Thyroid gland (tissue), 4 donors: Measurements from ENCODE around the gene ITGB1.

ENCODE experiments used
- CTCF ChIP-seq, 6 experiments: fragments of 200-600 bp in 3 of 6; fragments of 450-650 bp in 3 of 6; sonication (generic) in 3 of 6; IDR thresholded peaks; one replicate each; pipeline ENCODE4 v1.5.1; 2016 to 2019; ENCODE audit warnings: antibody characterized with exemption in 6 of 6, mild to moderate bottlenecking in 2 of 6, inconsistent platforms in 1 of 6, moderate library complexity in 1 of 6
- POLR2A ChIP-seq, 2 donors: fragments of 450-650 bp; IDR thresholded peaks; one replicate each; pipeline ENCODE4 v1.6.1; 2017; ENCODE audit warnings: antibody characterized with exemption in 2 of 2, mild to moderate bottlenecking in 2 of 2, moderate library complexity in 1 of 2

DNA sequence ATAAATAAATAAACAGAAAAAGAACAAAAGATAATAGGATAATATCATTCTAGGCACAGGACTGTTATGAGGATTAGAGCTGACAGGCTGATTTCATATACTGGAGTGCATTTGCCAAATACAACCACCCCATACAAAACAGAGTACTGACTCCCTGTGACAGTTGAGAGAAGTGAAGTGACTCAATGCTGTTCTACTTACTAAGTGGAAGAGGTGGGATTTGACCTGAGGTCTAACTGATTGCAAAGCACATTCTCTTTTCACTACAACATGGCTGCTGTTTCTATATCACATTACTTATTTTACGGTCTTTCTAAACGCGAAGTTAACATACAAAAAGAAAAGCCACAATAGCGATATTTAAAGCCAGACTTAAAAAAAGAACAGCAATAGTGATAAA is 51.4 kb downstream of the ITGB1 start:
- TF ChIP-seq CTCF (IDR thresholded peaks at IDR 0.05), result no peak
- TF ChIP-seq POLR2A (IDR thresholded peaks at IDR 0.05), result no peak
